Measurements from ENCODE around the gene ZNF516.

Gene ZNF516

DNA sequence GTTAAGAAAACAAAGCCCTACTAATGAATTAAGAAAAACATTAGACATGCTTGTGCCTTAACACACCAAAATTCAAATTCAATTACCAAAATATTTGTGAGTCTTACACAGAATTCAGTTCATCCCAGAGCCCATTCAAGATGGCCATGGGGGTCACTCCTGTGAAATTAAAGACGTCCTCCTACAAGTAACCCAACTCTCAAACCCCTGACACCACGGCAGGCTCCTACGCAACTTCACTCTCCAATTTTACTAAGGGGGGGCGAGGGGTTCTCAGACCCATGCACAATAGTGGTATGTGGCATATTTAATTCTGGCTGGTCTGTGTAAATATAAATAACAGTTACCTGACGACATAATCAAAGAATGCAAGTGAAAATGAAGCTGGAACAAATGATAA is 5.0 kb downstream of the ZNF516 start:
- H3K4me1 ChIP-seq (ENCODE audit: control insufficient read depth, insufficient read depth, low read length), result peaks cover 41% of the 10 kb centered on the region
- ChIA-PET POLR2A (no interaction called here), CTCF (interaction anchor here (0.7 to 1.5 kb wide), 5 partner anchors 9 to 167 kb away, joined by 3 to 6 read pairs (median 4); no protein-coding TSS in a partner anchor)
- TF ChIP-seq ZNF416 (tag by site-specific recombination; IDR thresholded peaks at IDR 0.05) (no peak), ZNF311 (tag by site-specific recombination; IDR thresholded peaks at IDR 0.05; ENCODE audit: borderline replicate concordance) (no peak), KLF7 (tag by site-specific recombination; IDR thresholded peaks at IDR 0.05; ENCODE audit: borderline replicate concordance) (no peak), KLF1 (tag by site-specific recombination; IDR thresholded peaks at IDR 0.05) (no peak)
- no peak overlapping the region for H3K27ac ChIP-seq (ENCODE audit: extremely low read depth, low read depth, low read length)
- H3K4me3 ChIP-seq (ENCODE audit: low read depth, low read length), result peak overlapping the region; percentile 3; the same call in 1 of the 2 replicates
- H3K9me3 ChIP-seq (ENCODE audit: control insufficient read depth, insufficient read depth, low read depth, low read length), result no peaks in the 10 kb centered on the region
- H3K36me3 ChIP-seq (ENCODE audit: control insufficient read depth in 2 of 2, insufficient read depth in 1 of 2, low read length in 2 of 2), result no peaks in the 10 kb centered on the region

DNA sequence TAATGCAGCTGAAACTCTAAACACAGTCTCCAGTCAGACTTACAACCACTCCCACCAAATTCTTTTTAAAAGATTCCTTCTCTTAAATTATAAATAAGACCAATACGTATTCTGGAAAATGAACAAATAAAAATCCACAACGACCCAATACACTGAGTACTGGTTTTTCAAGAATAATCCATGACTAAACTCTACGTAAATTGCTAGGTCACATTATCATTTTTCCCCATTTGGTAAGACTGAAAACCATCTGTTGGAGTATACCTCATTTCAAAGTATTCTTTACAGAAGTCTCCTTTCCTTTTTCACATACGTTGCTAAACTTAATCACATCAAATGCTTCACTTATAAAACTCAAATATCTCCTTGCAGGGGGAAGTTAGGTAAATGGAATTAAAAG is 6.0 kb downstream of the ZNF516 start:
- no peaks in the 10 kb centered on the region for H3K9me3 ChIP-seq (ENCODE audit: control insufficient read depth, insufficient read depth, low read depth, low read length)
- TF ChIP-seq, protein P1, sequence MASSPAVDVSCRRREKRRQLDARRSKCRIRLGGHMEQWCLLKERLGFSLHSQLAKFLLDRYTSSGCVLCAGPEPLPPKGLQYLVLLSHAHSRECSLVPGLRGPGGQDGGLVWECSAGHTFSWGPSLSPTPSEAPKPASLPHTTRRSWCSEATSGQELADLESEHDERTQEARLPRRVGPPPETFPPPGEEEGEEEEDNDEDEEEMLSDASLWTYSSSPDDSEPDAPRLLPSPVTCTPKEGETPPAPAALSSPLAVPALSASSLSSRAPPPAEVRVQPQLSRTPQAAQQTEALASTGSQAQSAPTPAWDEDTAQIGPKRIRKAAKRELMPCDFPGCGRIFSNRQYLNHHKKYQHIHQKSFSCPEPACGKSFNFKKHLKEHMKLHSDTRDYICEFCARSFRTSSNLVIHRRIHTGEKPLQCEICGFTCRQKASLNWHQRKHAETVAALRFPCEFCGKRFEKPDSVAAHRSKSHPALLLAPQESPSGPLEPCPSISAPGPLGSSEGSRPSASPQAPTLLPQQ (tag by site-specific recombination; IDR thresholded peaks at IDR 0.05), result no peak
- TF ChIP-seq, protein P2, sequence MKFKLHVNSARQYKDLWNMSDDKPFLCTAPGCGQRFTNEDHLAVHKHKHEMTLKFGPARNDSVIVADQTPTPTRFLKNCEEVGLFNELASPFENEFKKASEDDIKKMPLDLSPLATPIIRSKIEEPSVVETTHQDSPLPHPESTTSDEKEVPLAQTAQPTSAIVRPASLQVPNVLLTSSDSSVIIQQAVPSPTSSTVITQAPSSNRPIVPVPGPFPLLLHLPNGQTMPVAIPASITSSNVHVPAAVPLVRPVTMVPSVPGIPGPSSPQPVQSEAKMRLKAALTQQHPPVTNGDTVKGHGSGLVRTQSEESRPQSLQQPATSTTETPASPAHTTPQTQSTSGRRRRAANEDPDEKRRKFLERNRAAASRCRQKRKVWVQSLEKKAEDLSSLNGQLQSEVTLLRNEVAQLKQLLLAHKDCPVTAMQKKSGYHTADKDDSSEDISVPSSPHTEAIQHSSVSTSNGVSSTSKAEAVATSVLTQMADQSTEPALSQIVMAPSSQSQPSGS (tag by site-specific recombination; IDR thresholded peaks at IDR 0.05; ENCODE audit: low read depth), result no peak
- no peak for TF ChIP-seq KLF7 (tag by site-specific recombination; IDR thresholded peaks at IDR 0.05; ENCODE audit: borderline replicate concordance)
- POLR2A ChIA-PET, result no interaction called here
- peaks cover 43% of the 10 kb centered on the region for H3K4me1 ChIP-seq (ENCODE audit: control insufficient read depth, insufficient read depth, low read length)
- no peaks in the 10 kb centered on the region for H3K36me3 ChIP-seq (ENCODE audit: control insufficient read depth in 2 of 2, insufficient read depth in 1 of 2, low read length in 2 of 2)
- CTCF ChIA-PET, result interaction anchor here (0.6 to 1.5 kb wide), 3 partner anchors 63 to 1257 kb away, joined by 4 to 6 read pairs (median 4); no protein-coding TSS in a partner anchor
- H3K4me3 ChIP-seq (ENCODE audit: low read depth, low read length), result no peak overlapping the region
- no peak overlapping the region for H3K27ac ChIP-seq (ENCODE audit: extremely low read depth, low read depth, low read length)

DNA sequence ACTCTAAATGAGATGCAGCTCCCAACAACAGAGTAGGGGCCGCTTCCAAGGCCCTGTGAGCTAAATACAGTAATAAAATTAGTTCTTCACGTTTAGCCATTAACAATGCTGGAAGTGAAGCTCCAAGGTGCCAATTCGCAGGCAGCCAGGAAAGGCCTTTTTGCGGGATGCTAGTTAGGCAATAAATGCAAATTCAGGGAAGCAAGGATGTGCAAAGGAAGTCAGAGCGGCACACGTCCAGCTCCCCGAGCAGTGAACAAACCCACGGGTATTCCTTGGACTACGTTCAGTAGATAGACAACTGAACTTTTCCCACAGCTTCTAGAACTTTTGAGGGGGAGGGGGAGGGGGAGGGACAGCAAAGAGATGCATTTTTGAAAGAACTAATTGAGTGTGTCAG is 6.9 kb downstream of the ZNF516 start:
- H3K9me3 ChIP-seq (ENCODE audit: control insufficient read depth, insufficient read depth, low read depth, low read length), result no peaks in the 10 kb centered on the region
- H3K36me3 ChIP-seq (ENCODE audit: control insufficient read depth in 2 of 2, insufficient read depth in 1 of 2, low read length in 2 of 2), result no peaks in the 10 kb centered on the region
- peak overlapping the region; percentile 60; the same call in 1 of the 2 replicates for H3K27ac ChIP-seq (ENCODE audit: extremely low read depth, low read depth, low read length)
- POLR2A ChIA-PET, result interaction anchor here (0.6 kb wide), 2 partner anchors 69 to 1836 kb away, joined by 3 read pairs; no protein-coding TSS in a partner anchor
- no peak overlapping the region for H3K4me3 ChIP-seq (ENCODE audit: low read depth, low read length)
- CTCF ChIA-PET, result interaction anchor here (0.6 to 1.5 kb wide), 3 partner anchors 62 to 1258 kb away, joined by 4 to 6 read pairs (median 4); no protein-coding TSS in a partner anchor
- TF ChIP-seq ZNF658 (tag by site-specific recombination; IDR thresholded peaks at IDR 0.05), result no peak
- TF ChIP-seq, protein P3, sequence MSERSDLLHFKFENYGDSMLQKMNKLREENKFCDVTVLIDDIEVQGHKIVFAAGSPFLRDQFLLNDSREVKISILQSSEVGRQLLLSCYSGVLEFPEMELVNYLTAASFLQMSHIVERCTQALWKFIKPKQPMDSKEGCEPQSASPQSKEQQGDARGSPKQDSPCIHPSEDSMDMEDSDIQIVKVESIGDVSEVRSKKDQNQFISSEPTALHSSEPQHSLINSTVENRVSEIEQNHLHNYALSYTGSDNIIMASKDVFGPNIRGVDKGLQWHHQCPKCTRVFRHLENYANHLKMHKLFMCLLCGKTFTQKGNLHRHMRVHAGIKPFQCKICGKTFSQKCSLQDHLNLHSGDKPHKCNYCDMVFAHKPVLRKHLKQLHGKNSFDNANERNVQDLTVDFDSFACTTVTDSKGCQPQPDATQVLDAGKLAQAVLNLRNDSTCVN (tag by site-specific recombination; optimal IDR thresholded peaks at IDR 0.05), result no peak
- TF ChIP-seq FEZF1 (tag by site-specific recombination; IDR thresholded peaks at IDR 0.05), result peak; percentile 47; the same call in 1 of the 2 replicates
- TF ChIP-seq ZBTB17 (tag by site-specific recombination; IDR thresholded peaks at IDR 0.05), result peak; percentile 67; the same call in 1 of the 2 replicates
- TF ChIP-seq OSR2 (tag by site-specific recombination; IDR thresholded peaks at IDR 0.05), result no peak
- no peak for TF ChIP-seq ZXDB (tag by site-specific recombination; IDR thresholded peaks at IDR 0.05)
- no peak for TF ChIP-seq ZNF211 (tag by site-specific recombination; IDR thresholded peaks at IDR 0.05; ENCODE audit: low read depth)
- peaks cover 43% of the 10 kb centered on the region for H3K4me1 ChIP-seq (ENCODE audit: control insufficient read depth, insufficient read depth, low read length)

DNA sequence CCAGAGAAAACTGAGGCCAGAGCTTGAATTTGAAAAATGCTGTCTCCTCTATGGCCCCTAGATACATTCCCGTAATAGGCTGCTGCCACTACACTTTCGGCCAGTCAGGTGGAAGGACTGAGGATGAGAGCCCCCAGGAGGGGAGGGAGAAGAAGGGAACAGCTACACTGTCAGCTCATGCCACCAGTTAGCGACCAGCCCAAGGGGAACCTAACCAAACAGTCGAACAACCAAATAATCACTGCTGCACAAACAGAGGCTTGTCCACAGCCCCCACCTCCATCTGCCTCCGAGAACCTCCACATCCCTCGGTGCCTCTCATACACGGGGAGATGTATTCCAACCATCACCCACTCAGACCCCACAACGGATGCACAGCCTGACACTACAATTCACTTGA is 7.3 kb downstream of the ZNF516 start:
- no peak overlapping the region for H3K4me3 ChIP-seq (ENCODE audit: low read depth, low read length)
- H3K4me1 ChIP-seq (ENCODE audit: control insufficient read depth, insufficient read depth, low read length), result peaks cover 43% of the 10 kb centered on the region
- H3K27ac ChIP-seq (ENCODE audit: extremely low read depth, low read depth, low read length), result peak overlapping the region; percentile 60; the same call in 1 of the 2 replicates
- peak; percentile 59; the same call in 1 of the 2 replicates for TF ChIP-seq ZBTB20 (tag by site-specific recombination; IDR thresholded peaks at IDR 0.05)
- peak; percentile 94 for TF ChIP-seq ZNF341 (tag by site-specific recombination; IDR thresholded peaks at IDR 0.05; ENCODE audit: low read depth)
- TF ChIP-seq ZBTB48 (tag by site-specific recombination; IDR thresholded peaks at IDR 0.05), result 0 out of 2 replicates have a peak, but pooled peaks have one; percentile 32
- TF ChIP-seq, protein P4, sequence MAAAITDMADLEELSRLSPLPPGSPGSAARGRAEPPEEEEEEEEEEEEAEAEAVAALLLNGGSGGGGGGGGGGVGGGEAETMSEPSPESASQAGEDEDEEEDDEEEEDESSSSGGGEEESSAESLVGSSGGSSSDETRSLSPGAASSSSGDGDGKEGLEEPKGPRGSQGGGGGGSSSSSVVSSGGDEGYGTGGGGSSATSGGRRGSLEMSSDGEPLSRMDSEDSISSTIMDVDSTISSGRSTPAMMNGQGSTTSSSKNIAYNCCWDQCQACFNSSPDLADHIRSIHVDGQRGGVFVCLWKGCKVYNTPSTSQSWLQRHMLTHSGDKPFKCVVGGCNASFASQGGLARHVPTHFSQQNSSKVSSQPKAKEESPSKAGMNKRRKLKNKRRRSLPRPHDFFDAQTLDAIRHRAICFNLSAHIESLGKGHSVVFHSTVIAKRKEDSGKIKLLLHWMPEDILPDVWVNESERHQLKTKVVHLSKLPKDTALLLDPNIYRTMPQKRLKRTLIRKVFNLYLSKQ (tag by site-specific recombination; IDR thresholded peaks at IDR 0.05; ENCODE audit: borderline replicate concordance), result no peak
- CTCF ChIA-PET, result interaction anchor here (1.1 to 1.5 kb wide), 2 partner anchors 62 to 89 kb away, joined by 4 to 6 read pairs; no protein-coding TSS in a partner anchor
- no peaks in the 10 kb centered on the region for H3K9me3 ChIP-seq (ENCODE audit: control insufficient read depth, insufficient read depth, low read depth, low read length)
- POLR2A ChIA-PET, result interaction anchor here (0.6 to 1.0 kb wide), 3 partner anchors 8 to 1837 kb away, joined by 3 read pairs; no protein-coding TSS in a partner anchor
- no peaks in the 10 kb centered on the region for H3K36me3 ChIP-seq (ENCODE audit: control insufficient read depth in 2 of 2, insufficient read depth in 1 of 2, low read length in 2 of 2)

Measured in HEK293 (cell line).